Subcutaneous adipose tissue (tissue), 4 donors: ENCODE measurements around the gene CIRBP. TPM values are rescaled to one million over a fixed set of nuclear protein-coding genes. Genes with fewer than 3 reads are reported as not detected.

ENCODE experiments used
- total RNA-seq, 4 donors: library from RNA; depleted of rRNA; stranded (reverse); fragments of >200 nt; gene quantifications; one replicate each; pipeline ENCODE4 v1.1.0, GENCODE V29; 2016
- TF ChIP-seq, protein P1 (sequence below): fragments of 450-650 bp; IDR thresholded peaks from one replicate; pipeline ENCODE4 v1.5.1; 2016; ENCODE audit warnings: low read depth, mild to moderate bottlenecking, control low read depth, antibody characterized with exemption, moderate library complexity

The CIRBP gene
- total RNA-seq, 4 donors from 2014 or later: 159 to 753 (median 413) TPM

DNA sequence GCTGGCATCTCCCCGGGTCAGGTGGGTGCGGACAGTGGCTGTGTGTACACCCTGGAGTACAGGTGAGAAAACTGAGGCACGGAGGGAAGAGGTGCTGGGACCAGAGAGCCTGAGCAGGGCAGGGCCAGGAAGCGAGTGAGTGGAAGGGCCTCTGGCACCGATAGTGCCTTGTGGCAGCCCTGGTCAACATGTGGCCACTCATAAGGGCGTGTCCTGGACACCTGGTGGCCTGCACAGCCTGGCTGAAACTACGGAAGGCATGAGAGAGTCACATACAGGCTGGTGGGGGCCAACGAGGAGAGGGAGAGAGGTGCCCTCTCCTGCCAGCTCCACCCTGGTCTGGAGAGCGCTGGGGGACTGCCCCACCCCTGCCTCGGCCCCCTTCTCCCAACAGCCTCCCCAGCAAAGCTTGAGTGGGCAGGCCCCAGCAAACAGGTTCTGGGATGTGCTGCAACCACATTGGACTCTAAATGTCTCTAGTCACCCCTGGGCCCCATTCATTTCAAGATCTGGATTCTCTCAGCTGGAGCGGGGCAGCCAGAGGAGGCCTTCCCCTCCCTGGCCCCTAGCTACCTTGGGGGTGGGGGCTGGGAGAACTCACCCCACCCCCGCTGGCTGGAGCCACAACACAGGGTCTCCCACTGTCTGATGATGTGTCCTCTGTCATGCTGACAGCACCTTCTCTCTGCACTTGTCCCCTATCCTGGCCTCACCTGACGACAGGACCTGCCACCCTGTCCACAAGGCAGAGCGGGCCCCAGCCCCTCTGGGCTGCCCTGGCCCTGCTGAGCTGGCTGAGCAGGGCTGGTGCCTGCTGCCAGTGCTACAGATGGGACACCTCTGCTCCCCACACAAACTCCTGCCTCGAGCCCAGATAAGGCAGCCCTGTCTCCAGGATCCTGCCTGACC, 37.1 kb upstream of the CIRBP start:
- TF ChIP-seq, protein P1, sequence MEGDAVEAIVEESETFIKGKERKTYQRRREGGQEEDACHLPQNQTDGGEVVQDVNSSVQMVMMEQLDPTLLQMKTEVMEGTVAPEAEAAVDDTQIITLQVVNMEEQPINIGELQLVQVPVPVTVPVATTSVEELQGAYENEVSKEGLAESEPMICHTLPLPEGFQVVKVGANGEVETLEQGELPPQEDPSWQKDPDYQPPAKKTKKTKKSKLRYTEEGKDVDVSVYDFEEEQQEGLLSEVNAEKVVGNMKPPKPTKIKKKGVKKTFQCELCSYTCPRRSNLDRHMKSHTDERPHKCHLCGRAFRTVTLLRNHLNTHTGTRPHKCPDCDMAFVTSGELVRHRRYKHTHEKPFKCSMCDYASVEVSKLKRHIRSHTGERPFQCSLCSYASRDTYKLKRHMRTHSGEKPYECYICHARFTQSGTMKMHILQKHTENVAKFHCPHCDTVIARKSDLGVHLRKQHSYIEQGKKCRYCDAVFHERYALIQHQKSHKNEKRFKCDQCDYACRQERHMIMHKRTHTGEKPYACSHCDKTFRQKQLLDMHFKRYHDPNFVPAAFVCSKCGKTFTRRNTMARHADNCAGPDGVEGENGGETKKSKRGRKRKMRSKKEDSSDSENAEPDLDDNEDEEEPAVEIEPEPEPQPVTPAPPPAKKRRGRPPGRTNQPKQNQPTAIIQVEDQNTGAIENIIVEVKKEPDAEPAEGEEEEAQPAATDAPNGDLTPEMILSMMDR: no peak

DNA sequence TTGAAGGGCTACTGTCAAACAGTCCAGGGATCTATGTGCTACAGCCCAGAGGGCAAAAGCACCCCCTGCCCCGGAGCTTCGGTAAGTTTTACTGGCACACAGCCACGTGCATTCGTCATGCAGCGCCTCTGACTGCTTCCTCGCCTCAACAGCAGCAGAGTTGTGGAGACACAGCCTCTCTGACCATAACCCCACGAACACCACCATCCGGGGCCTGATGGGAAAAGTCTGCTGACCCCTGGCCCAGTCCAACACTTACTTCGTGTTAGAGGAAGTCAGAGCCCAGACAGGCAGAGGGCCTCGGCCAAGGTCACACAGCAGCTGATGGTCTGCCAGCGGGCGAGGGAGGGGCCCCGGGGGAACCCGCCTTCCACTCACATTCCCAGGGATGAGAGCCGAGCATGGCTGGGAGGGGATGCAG, 36.5 kb upstream of the CIRBP start:
- TF ChIP-seq, protein P1: no peak

DNA sequence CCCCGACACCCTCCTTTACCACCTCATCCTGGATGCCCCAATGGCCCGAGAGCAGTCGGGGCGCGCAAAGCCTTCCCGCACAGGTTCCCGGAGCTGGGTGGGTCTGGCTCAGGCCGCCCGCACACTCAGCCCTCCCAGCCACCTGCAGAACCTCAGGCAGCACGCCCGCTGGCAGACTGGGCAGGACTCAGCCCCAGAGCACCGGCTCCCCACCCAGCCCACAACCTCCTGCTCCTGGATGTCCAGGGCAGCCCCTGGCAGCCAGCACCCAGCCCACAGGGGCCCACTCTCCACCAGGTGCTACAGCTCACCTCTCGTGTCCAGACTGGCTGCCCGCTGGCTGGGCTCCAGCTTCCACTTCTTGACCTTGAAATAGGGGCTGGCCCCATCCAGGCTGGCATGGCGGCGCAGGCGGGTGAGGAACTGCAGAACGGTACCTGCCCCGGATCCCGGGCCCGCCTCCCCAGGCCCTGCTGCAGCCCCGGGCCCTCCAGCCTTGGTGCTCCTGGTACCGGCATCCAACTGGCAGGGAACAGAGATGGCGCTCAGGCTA, 35.9 kb upstream of the CIRBP start:
- TF ChIP-seq, protein P1: no peak

DNA sequence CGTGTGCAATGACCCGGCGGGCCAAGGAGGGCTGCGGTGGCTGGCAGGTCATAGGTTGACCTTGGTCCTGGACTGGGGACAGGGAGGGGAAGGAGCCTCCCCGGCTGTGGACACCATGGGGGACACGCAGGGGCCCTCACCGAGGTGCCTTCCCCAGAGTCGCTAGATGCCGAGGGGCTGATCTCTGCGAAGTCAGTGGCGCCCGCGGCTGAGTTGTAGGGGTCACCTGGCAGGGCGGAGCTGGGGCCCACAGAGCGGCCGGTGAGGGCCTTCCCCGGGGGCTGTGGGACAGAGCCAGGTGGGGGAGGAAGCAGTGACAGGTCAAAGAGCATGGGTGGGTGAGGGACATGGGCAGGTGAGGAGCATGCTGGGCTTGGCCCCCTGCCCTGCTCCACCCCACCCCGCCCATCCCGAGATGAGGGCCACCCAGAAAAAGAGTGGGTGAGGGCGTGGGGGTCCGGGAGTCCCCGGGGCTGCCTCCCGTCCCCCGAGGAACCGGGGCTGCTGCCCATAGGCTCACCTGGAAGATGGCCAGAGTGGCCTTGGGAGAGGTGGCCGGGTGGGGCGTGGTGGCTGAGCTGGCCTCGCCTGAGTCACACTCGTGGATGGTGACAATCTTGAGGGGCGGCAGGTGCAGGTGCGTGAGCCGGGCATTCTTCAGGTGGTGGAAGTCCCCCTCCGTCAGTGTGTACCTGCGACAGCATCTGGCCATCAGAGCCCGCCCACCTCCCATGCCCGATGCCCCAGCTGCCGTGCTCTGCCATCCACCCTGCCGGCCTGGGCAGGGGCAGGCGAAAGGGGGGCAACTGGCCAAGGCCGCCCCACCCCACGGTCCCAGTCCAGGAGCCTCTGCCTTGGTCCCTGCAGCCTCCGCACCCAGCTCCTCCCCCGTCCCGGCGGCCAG, 34.8 kb upstream of the CIRBP start:
- TF ChIP-seq, protein P1: no peak

DNA sequence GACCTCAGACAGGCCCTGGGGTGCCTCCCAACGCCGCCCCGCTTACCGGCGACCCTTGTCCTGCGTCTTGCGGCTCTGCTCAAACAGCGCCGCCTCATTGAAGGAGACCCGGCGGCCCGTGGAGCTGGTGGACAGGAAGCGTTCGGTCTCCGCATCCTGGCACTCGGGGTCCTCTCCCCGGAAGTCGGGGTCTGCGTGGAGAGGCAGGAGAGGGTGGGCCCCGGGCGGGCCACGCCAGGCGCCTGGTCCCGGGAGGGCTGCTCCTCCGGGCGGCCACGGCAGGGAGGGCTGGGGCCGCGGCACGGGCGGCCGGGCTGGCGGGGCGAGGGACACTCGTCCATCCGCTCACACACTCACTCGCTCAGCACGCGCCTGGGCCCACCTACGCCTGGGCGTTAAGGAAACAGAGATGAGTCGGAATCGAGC, 34.2 kb upstream of the CIRBP start:
- TF ChIP-seq, protein P1: no peak

DNA sequence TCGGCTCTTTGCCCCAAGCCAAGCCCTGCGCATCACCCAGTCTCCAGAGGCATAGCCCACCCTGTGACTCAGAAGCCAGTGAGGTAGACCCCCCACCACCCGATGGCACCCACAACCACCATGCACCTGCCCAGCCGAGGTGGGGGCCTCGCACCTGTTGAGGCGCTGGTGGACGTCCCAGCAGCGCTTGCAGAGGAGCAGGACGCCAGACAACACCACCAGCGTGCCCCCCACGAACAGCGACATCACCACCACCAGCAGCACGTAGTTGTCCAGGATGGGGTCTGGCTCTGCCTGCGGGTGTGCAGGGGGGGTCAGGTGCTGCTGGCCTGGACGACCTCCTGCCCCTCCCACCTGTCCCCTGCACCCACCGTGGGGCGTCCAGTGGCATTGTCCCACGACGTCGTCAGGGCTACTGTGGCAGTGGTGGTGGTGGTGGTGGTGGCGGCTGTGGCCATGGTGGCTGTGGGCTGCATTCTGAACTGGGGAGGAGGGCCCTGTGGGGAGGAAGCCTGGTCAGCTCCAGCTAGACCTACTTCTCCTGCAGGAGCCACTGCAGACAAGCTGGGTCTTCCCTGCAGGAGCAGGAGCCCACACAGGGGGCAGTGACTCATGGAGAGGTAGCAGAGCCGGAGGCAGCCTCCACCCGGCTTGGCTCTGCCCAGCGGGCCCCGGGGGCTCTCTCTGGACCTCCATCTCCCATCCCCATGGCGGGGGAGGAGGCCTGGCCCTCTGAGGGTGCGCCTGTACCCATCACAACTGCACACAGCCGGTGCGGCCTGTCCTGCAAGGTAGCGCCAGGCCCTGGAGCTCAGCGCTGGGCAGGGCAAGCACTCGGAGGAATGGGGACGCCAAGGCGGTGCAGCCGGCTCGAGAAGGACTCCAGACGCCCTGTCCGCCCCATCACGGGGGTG, 33.2 kb upstream of the CIRBP start:
- TF ChIP-seq, protein P1: no peak
